HG03457 (cell line): ENCODE results near the gene FANCC.

Experiments
- ATAC-seq: cut with Tn5 transposase; IDR thresholded peaks from one replicate; pipeline ENCODE4 v1.9.1; 2021; ENCODE audit warnings: moderate number of reproducible peaks; ENCODE audit not compliant: unreplicated experiment

FANCC gene

DNA sequence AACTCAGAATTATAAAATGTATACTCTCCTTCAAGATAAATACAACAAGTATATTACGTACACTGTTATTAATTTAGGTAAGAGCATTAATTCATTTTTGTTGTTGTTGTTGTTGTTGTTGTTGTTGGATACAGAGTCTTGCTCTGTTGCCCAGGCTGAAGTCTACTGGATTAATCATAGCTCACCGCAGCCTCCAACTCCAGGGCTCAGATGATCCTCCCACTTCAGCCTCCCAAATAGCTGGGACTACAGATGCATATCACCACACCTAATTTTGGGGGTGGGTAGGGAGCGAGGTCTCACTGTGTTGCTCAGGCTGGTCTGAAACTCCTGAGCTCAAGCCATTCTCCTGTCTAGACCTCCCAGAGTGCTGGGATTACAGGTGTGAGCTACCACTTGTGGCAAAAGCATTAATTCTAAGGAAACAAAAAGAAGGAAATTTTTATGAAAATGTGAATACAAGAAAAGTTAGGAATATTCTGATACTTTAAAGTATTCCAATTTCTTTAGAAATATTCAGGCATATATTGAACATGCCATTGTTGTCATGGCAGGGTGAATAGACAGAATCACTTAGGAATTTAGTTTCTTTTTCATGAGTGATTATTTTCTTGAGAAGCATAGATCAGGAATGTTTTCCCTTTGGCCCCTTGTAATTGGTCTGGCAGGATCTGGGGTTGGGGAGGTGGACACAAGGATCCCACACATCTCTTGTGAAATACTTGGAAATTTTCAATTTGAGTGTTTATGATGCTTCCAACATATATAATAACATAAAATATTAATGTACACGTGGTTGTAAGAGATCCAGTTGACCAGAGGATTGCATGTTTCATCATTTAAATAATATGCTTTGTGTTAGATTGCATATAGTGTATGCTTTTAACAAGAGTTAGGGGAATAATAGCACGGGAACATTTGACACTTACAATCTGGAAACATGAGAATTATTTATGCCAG lies 263.6 kb downstream of the FANCC start:
- no peak for ATAC-seq

DNA sequence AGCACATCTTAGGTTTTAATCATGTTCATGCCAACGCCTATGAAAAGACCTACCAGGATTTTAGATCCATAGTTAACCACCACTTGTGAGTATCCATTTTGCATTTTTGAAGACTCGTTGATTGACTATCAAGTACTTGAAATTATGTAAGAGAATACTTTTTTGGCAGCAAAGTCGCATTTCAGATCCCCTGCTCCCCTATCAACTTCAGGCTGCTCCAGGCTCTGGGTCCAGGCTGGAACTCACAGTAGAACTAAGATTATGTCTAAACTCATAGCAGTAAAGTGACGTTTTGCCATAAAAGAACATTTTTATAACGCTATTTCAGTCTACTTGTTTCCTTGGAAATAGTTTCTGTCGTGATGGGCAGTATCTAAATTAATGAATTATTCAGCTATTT lies 267.7 kb downstream of the FANCC start:
- no peak for ATAC-seq
